Muscle layer of duodenum (tissue), 2 donors: ENCODE results near the gene NUP153.

ENCODE experiments used
- H3K27ac ChIP-seq: one replicate; pipeline ENCODE4 v1.7.0; 2013; ENCODE audit warnings: mild to moderate bottlenecking, low read length
- H3K27me3 ChIP-seq: one replicate; pipeline ENCODE4 v1.7.0; 2013; ENCODE audit warnings: low read depth, mild to moderate bottlenecking, control low read depth, low read length
- H3K36me3 ChIP-seq, 2 donors: one replicate each; pipeline ENCODE4 v1.7.0; 2013; ENCODE audit warnings: low read length in 2 of 2, control low read depth in 1 of 2, mild to moderate bottlenecking in 1 of 2; ENCODE audit not compliant: insufficient read depth in 2 of 2, control insufficient read depth in 1 of 2
- H3K4me1 ChIP-seq, 2 donors: one replicate each; pipeline ENCODE4 v1.7.0; 2013; ENCODE audit warnings: low read length in 2 of 2, mild to moderate bottlenecking in 2 of 2, control low read depth in 1 of 2, moderate library complexity in 1 of 2; ENCODE audit not compliant: insufficient read depth in 2 of 2, control insufficient read depth in 1 of 2
- H3K4me3 ChIP-seq, 2 donors: one replicate each; pipeline ENCODE4 v1.7.0; 2013; ENCODE audit warnings: low read length in 2 of 2, low read depth in 1 of 2, mild to moderate bottlenecking in 1 of 2
- H3K9me3 ChIP-seq, 2 donors: one replicate each; pipeline ENCODE4 v1.7.0; 2013; ENCODE audit warnings: low read length in 2 of 2, control low read depth in 1 of 2, mild to moderate bottlenecking in 1 of 2; ENCODE audit not compliant: control insufficient read depth in 1 of 2
- donor health status: healthy.

Gene NUP153

GRCh38 chr6:17684134-17684533 is 22.6 kb downstream of the NUP153 start:
- Histone ChIP-seq H3K9me3 (no peaks in the 10 kb centered on the region), H3K27ac (no peak overlapping the region), H3K36me3 (peaks cover 0 to 4% of the 10 kb centered on the region in 2 donors), H3K4me1 (no peaks in the 10 kb centered on the region), H3K27me3 (no peaks in the 10 kb centered on the region), H3K4me3 (no peak overlapping the region)

GRCh38 chr6:17683428-17683827 is 23.3 kb downstream of the NUP153 start:
- Histone ChIP-seq H3K9me3 (no peaks in the 10 kb centered on the region), H3K27ac (no peak overlapping the region), H3K4me3 (no peak overlapping the region), H3K4me1 (no peaks in the 10 kb centered on the region), H3K36me3 (peaks cover 0 to 4% of the 10 kb centered on the region in 2 donors), H3K27me3 (no peaks in the 10 kb centered on the region)

GRCh38 chr6:17679726-17680125 is 27.0 kb downstream of the NUP153 start:
- Histone ChIP-seq H3K36me3 (peaks cover 4 to 8% of the 10 kb centered on the region in 2 donors), H3K27ac (no peak overlapping the region), H3K4me3 (no peak overlapping the region), H3K27me3 (no peaks in the 10 kb centered on the region), H3K4me1 (peaks cover 0 to 4% of the 10 kb centered on the region in 2 donors), H3K9me3 (no peaks in the 10 kb centered on the region)

GRCh38 chr6:17677602-17678001 is 29.1 kb downstream of the NUP153 start:
- H3K4me3 ChIP-seq: no peak overlapping the region
- H3K9me3 ChIP-seq: no peaks in the 10 kb centered on the region
- peaks cover 0 to 4% of the 10 kb centered on the region in 2 donors for H3K4me1 ChIP-seq
- no peaks in the 10 kb centered on the region for H3K27me3 ChIP-seq
- peaks cover 8 to 27% of the 10 kb centered on the region in 2 donors for H3K36me3 ChIP-seq
- no peak overlapping the region for H3K27ac ChIP-seq

GRCh38 chr6:17673543-17674254 is 33.0 kb downstream of the NUP153 start:
- Histone ChIP-seq H3K4me1 (peaks cover 0 to 4% of the 10 kb centered on the region in 2 donors), H3K9me3 (no peaks in the 10 kb centered on the region), H3K27ac (no peak overlapping the region), H3K4me3 (no peak overlapping the region), H3K36me3 (peaks cover 16 to 53% of the 10 kb centered on the region in 2 donors), H3K27me3 (no peaks in the 10 kb centered on the region)

- no peaks in the 10 kb centered on the region for H3K9me3 ChIP-seq
These were observed 34.5 kb downstream of the NUP153 start for GRCh38 chr6:17672064-17672718.

GRCh38 chr6:17666646-17667045 is 40.1 kb downstream of the NUP153 start:
- Histone ChIP-seq H3K27me3 (no peaks in the 10 kb centered on the region), H3K36me3 (peaks cover 40 to 41% of the 10 kb centered on the region in 2 donors), H3K9me3 (no peaks in the 10 kb centered on the region), H3K4me3 (no peak overlapping the region), H3K27ac (no peak overlapping the region), H3K4me1 (no peaks in the 10 kb centered on the region)

More at GRCh38 chr6:17672064-17672718, 34.5 kb downstream of the NUP153 start:
- Histone ChIP-seq H3K4me3 (no peak overlapping the region), H3K36me3 (peaks cover 21 to 62% of the 10 kb centered on the region in 2 donors), H3K27ac (no peak overlapping the region), H3K27me3 (no peaks in the 10 kb centered on the region), H3K4me1 (peaks cover 0 to 3% of the 10 kb centered on the region in 2 donors)

GRCh38 chr6:17665132-17665531 is 41.6 kb downstream of the NUP153 start:
- Histone ChIP-seq H3K9me3 (no peaks in the 10 kb centered on the region), H3K27ac (no peak overlapping the region), H3K36me3 (peaks cover 42% of the 10 kb centered on the region in 2 donors), H3K4me3 (no peak overlapping the region), H3K27me3 (no peaks in the 10 kb centered on the region), H3K4me1 (no peaks in the 10 kb centered on the region)

GRCh38 chr6:17663226-17663625 is 43.5 kb downstream of the NUP153 start:
- no peaks in the 10 kb centered on the region for H3K4me1 ChIP-seq
- no peak overlapping the region for H3K27ac ChIP-seq
- H3K27me3 ChIP-seq: no peaks in the 10 kb centered on the region
- H3K36me3 ChIP-seq: peaks cover 34 to 35% of the 10 kb centered on the region in 2 donors
- H3K4me3 ChIP-seq: no peak overlapping the region
- H3K9me3 ChIP-seq: no peaks in the 10 kb centered on the region

- H3K27me3 ChIP-seq: no peaks in the 10 kb centered on the region
- H3K4me1 ChIP-seq: no peaks in the 10 kb centered on the region
- peaks cover 30 to 33% of the 10 kb centered on the region in 2 donors for H3K36me3 ChIP-seq
- H3K27ac ChIP-seq: no peak overlapping the region
- no peak overlapping the region for H3K4me3 ChIP-seq
- no peaks in the 10 kb centered on the region for H3K9me3 ChIP-seq
These were observed 44.1 kb downstream of the NUP153 start for GRCh38 chr6:17662585-17662984.

- no peaks in the 10 kb centered on the region for H3K27me3 ChIP-seq
- H3K36me3 ChIP-seq: peaks cover 14 to 17% of the 10 kb centered on the region in 2 donors
- H3K4me3 ChIP-seq: no peak overlapping the region
- H3K27ac ChIP-seq: no peak overlapping the region
- no peaks in the 10 kb centered on the region for H3K9me3 ChIP-seq
- H3K4me1 ChIP-seq: no peaks in the 10 kb centered on the region
These were observed 50.1 kb downstream of the NUP153 start for GRCh38 chr6:17656644-17657043.
